GM23248 (cell line): ENCODE data around the gene FAM117B.
"Not testable (repeated sequence)": the region's sequence is repeated elsewhere in the genome, so short reads cannot be mapped to it uniquely, and the experiment has no call there.

Source experiments
- EZH2 ChIP-seq: fragments of 200-600 bp; sonication (generic); IDR thresholded peaks from 2 replicates; pipeline ENCODE4 v1.6.1; 2018; ENCODE audit warnings: antibody characterized with exemption, mild to moderate bottlenecking; ENCODE audit not compliant: insufficient read depth, poor library complexity, severe bottlenecking
- EZH2phosphoT487 ChIP-seq: fragments of 200-600 bp; sonication (generic); IDR thresholded peaks from 2 replicates; pipeline ENCODE4 v1.6.1; 2018; ENCODE audit warnings: antibody characterized with exemption, moderate library complexity, mild to moderate bottlenecking, low read depth; ENCODE audit not compliant: insufficient read depth

- not testable (repeated sequence) for TF ChIP-seq EZH2, EZH2phosphoT487
Measured at GRCh38 chr2:202675097-202675496, 40.3 kb downstream of the FAM117B start.
